ENCODE measurements around the gene BSG.
"Not testable (repeated sequence)": the region's sequence is repeated elsewhere in the genome, so short reads cannot be mapped to it uniquely, and the experiment has no call there.

BSG gene

DNA sequence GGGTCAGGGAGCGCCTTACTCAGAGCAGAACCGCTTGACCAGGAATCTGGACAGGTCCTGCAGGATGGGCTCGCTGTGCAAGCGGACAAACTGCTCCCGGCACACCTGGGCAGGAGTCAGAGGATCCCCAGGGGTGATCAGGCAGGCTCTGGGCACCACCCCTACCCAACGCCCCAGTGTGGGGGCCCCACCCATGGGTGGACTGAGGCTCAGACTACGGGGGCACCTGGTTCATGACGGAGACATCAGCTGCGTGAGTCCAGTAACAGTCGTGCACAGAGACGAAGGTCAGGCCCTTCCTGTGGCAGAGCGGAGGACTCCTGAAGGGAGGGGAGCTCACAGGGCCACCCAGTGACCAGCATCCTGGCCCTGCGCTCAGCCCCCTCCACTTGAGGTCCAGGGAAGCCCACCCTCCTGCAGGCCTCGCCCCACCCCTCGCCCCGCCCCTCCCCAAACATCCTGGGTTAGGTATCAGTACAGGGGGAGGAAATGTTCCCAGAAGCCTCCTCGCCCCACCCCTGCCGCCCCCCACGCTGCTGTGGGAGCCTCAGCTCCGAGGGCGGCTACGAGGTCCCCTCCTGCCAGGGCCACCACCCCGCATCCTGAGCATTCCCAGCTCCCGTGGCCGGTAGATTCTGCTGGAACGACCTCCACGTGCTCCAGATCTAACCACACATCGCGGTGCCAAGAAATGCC, 45.3 kb downstream of the BSG start:
- DNase-seq, result no peak

- no peak for DNase-seq
Measured at GRCh38 chr19:618247-618619, 45.8 kb downstream of the BSG start.

DNA sequence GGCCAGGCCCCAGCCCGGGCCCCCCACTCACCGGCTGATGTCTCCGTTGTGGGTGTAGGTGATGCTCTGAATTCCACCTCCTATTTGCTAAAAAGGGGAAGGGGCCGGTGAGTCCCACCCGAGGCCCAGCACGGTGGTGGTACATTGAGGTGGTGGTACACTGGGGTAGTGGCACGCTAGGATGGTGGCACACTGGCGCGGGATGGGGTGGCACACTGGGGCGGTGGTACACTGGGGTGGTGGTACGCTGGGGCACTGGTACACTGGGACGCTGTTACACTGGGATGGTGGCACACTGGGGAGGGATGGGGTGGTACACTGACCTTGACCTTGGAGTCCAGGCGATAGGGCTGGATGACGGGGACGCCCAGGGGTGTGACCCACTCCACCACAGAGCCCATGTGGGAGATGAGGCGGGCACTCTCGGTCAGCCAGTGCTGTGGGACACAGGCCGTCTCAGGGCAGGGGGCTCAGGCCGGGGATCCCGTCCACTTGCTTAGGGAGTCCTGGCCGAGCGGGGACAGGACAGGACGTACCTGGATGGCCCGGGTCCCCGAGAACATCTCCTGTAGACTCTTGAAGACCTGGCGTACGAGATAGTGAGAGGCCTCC, 46.4 kb downstream of the BSG start:
- no peak for DNase-seq

GRCh38 chr19:619286-620002, 47.0 kb downstream of the BSG start:
- DNase-seq, result no peak

- DNase-seq, result no peak
Measured at GRCh38 chr19:620166-620862, 47.9 kb downstream of the BSG start.

GRCh38 chr19:621191-621590, 48.8 kb downstream of the BSG start:
- not testable (repeated sequence) for DNase-seq

- no peak for DNase-seq
Measured at GRCh38 chr19:621819-622218, 49.4 kb downstream of the BSG start.

DNA sequence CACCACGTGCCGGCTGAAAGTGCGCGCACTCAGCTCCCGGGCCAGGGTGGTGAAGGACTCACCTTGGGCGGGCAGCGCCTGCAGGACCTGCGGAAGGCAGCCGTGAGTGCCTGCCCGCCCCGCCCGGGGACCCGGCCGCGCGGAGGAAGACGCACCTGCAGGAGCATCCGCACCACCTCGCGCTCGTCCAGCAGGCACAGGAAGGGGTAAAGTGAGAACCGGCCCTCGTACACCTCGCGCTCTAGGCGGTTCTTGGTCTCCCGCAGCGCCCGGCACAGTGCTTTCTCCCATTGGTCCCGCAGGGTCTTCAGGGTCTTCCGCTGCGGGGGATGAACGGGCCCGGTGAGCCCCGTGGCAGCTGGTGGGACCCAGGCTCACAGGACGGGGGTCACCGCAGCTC, 50.3 kb downstream of the BSG start:
- no peak for DNase-seq

DNA sequence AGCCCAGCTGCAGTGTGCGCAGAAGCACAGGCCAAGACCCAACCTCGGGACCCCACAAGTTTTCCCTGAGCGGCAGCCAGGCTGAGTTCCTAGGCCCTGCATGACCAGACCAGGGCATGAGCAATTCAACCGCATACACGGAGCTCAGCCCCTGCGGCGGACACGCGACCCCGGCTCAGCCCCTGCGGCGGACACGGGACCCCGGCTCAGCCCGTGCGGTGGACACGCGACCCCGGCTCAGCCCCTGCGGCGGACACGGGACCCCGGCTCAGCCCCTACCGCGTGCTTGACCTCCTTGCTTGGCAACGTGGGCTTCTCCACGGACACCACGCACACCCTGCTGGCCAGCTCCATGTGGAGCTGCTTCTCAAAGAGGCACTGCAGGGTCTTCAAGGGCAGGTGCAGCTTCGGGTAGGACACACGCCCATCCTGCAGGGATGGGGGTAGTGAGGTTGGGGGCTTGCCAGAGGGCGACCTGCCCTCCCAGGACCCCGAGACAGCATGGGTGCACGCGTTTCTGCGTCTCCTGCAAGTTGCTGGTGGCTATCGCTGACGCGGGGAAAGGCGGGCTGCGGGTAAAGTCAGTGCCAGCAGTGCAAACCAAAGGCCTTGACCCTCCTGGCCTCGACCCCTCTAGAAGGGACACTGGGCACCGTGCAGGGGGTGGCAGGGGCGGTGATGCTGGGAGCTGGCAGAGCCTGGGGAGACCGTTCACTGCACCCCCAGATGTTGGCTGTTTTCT, 51.0 kb downstream of the BSG start:
- no peak for DNase-seq

DNA sequence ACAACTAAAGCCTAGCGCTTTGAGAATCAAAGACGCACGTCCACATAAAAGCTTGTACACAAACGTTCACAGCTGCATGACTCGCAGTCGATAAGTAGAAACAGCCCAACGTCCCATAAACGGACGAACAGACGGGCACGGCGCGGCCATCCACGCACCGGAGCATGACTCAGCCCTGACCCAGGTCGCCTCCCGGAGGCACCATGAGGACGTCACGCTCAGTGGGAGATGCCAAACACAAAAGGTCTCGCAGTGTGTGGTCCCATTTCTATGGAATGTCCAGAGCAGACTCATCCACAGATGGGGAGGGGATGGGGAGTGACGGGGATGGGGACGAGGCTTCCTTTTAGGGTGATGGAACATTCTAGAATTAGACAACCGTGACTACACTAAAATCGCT, 51.6 kb downstream of the BSG start:
- peak in 3 of 56 donors; percentile 4 to 28 (median 26) for DNase-seq

GRCh38 chr19:624433-625109, 52.2 kb downstream of the BSG start:
- DNase-seq, result no peak

DNA sequence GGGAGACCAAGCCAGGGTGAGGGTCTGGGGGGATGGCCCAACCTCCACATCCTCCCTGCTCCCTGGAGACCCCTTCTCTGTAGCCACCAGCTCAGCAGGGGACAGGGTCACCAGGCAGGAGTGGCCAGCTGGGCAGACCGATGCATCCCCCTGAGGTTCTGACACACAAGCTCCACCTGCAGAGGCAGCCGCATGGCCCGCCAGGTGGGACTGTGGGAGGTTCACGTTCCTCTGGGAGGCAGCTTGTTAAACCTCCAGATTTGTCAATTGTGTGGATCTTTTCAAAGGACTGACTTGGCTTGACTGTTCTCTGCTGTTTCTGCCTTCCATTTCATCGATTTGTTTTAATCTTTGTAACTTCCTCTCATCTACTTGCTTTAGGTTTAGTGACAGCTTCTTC, 52.9 kb downstream of the BSG start:
- DNase-seq, result no peak

GRCh38 chr19:626566-626965, 54.2 kb downstream of the BSG start:
- DNase-seq, result not testable (repeated sequence)

DNA sequence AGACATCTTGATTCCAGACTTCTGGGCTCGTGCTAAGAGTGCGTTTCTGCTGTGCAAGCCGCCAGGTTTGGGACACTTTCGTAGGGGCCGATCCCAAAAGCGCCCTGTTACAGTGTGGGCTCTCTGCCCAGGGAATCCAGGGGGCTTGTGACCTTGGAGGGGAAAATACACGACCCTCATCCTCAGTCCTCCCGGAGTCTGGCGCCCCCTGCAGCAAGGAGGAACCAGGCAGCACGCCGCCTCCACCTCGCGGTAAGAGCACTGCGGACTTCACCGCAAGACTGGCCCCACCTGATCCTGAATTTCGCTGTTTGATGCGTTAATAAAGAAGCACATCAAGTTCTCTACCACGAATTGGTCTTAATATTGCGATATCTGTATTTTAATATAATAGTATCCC, 55.8 kb downstream of the BSG start:
- no peak for DNase-seq

DNA sequence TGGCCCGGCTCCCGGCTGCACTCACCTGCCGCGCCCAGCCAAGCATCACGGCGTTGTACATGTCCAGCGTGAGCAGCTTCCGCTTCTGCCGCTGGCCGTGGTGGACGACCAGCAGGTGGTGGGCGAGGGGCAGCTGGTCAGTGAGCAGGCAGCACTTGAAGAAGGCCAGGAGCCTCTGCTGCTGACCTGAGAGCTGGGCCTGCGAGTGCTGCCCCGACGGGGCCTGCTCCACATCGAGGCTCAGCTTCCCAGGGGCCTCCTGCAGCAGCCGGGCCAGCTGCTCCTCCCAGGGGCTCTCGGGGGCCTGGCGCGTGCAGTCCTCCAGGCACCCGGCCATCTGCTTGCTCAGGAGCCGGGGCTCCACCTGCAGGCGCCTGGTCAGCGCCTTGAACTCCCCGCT, 57.1 kb downstream of the BSG start:
- not testable (repeated sequence) for DNase-seq

- no peak for DNase-seq
Measured at GRCh38 chr19:629961-630714, 57.7 kb downstream of the BSG start.

DNA sequence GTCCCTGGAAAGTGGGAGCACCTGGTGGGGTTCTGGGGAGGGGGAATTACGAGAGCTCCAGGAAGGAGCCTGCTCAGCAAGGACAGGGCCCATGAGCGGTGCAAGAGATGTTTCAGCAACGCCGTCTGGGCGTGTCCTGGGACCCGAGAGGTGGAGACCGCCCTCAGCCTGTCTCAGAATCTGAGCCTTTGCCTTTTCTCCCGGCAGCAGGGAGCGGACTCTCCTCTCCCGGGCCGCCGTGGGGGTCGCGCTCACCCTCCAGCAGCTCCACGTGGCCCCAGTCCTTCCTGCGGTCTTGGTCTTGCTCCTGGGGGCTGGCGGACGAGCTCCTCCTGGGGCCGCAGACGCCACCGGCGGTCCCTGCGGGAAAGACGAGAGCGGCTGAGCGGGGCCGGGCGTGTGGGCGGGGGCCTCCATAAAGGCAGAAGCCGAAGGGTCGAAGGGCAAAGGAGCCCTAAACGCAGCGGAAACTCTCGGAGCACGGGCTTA, 60.2 kb downstream of the BSG start:
- DNase-seq, result no peak

Data from amygdala (tissue), 56 donors.